Liver (tissue), 9 donors: ENCODE results near the gene AK3. TPM values are rescaled to one million over a fixed set of nuclear protein-coding genes. Genes with fewer than 3 reads are reported as not detected.

Experiments used
- DNase-seq: peaks from one replicate; pipeline ENCODE4 v3.0.0-alpha.2; 2017; ENCODE audit warnings: low spot score
- H3K27ac ChIP-seq, 2 donors: one replicate each; pipeline ENCODE4 v1.7.0; 2013; ENCODE audit warnings: inconsistent platforms in 2 of 2, low read length in 2 of 2, control low read depth in 1 of 2, low read depth in 1 of 2, mild to moderate bottlenecking in 1 of 2
- H3K27me3 ChIP-seq, 4 donors: one replicate each; pipeline versions ENCODE4 v1.6.1 to v1.7.0; 2013; ENCODE audit warnings: low read length in 3 of 4, inconsistent platforms in 1 of 4, mild to moderate bottlenecking in 1 of 4, moderate library complexity in 1 of 4; ENCODE audit not compliant: control insufficient read depth in 4 of 4, insufficient read depth in 4 of 4
- H3K36me3 ChIP-seq, 4 donors: one replicate each; pipeline versions ENCODE4 v1.6.1 to v1.7.0; 2013; ENCODE audit warnings: low read length in 3 of 4, mild to moderate bottlenecking in 3 of 4, low read depth in 1 of 4, moderate library complexity in 1 of 4; ENCODE audit not compliant: control insufficient read depth in 4 of 4, insufficient read depth in 3 of 4
- H3K4me1 ChIP-seq, 4 donors: one replicate each; pipeline versions ENCODE4 v1.6.1 to v1.7.0; 2013; ENCODE audit warnings: low read length in 3 of 4, mild to moderate bottlenecking in 3 of 4, moderate library complexity in 1 of 4; ENCODE audit not compliant: control insufficient read depth in 4 of 4, insufficient read depth in 4 of 4
- H3K4me3 ChIP-seq, 3 donors: one replicate each; pipeline versions ENCODE4 v1.6.1 to v1.7.0; 2013; ENCODE audit warnings: low read length in 3 of 3, control low read depth in 1 of 3, low read depth in 1 of 3, mild to moderate bottlenecking in 1 of 3
- H3K9ac ChIP-seq, 2 donors: one replicate each; pipeline ENCODE4 v1.7.0; 2013; ENCODE audit warnings: low read length in 2 of 2, mild to moderate bottlenecking in 2 of 2, moderate library complexity in 2 of 2, control low read depth in 1 of 2, low read depth in 1 of 2
- H3K9me3 ChIP-seq, 4 donors: one replicate each; pipeline versions ENCODE4 v1.6.1 to v1.7.0; 2013; ENCODE audit warnings: low read length in 3 of 4; ENCODE audit not compliant: control insufficient read depth in 4 of 4
- CTCF ChIP-seq: fragments of 150-350 bp; IDR thresholded peaks from 2 replicates; pipeline ENCODE4 v1.5.1; 2017; ENCODE audit warnings: improper control_type of control experiment, low read depth, low read length; ENCODE audit not compliant: missing input control
- EGR1 ChIP-seq, 2 donors: IDR thresholded peaks; 2 replicates each; pipeline ENCODE4 v1.6.1; 2016 to 2018; ENCODE audit warnings: antibody characterized with exemption in 2 of 2, low read depth in 2 of 2
- FOXA1 ChIP-seq: IDR thresholded peaks from 2 replicates; pipeline ENCODE4 v1.6.1; 2016; ENCODE audit warnings: antibody characterized with exemption
- FOXA2 ChIP-seq: IDR thresholded peaks from 2 replicates; pipeline ENCODE4 v1.6.1; 2016; ENCODE audit warnings: antibody characterized with exemption
- GABPA ChIP-seq, 2 donors: IDR thresholded peaks in 1 of 2; conservative IDR thresholded peaks in 1 of 2; 2 replicates each; pipeline ENCODE4 v1.6.1; 2016; ENCODE audit warnings: antibody characterized with exemption in 2 of 2, mild to moderate bottlenecking in 1 of 2, moderate library complexity in 1 of 2
- HNF4A ChIP-seq, 2 donors: conservative IDR thresholded peaks; 2 replicates each; pipeline ENCODE4 v1.6.1; 2016; ENCODE audit warnings: antibody characterized with exemption in 2 of 2, mild to moderate bottlenecking in 2 of 2
- HNF4G ChIP-seq: IDR thresholded peaks from 2 replicates; pipeline ENCODE4 v1.6.1; 2016; ENCODE audit warnings: antibody characterized with exemption
- JUND ChIP-seq, 2 donors: IDR thresholded peaks; 2 replicates each; pipeline ENCODE4 v1.6.1; 2016; ENCODE audit warnings: antibody characterized with exemption in 2 of 2
- MAX ChIP-seq: IDR thresholded peaks from 2 replicates; pipeline ENCODE4 v1.6.1; 2016; ENCODE audit warnings: antibody characterized with exemption
- NR2F2 ChIP-seq: IDR thresholded peaks from 2 replicates; pipeline ENCODE4 v1.6.1; 2016; ENCODE audit warnings: antibody characterized with exemption
- RAD21 ChIP-seq, 2 donors: IDR thresholded peaks; 2 replicates each; pipeline ENCODE4 v1.6.1; 2016; ENCODE audit warnings: antibody characterized with exemption in 2 of 2, mild to moderate bottlenecking in 2 of 2
- REST ChIP-seq: IDR thresholded peaks from 2 replicates; pipeline ENCODE4 v1.6.1; 2016; ENCODE audit warnings: antibody characterized with exemption, mild to moderate bottlenecking
- RXRA ChIP-seq, 2 donors: IDR thresholded peaks; 2 replicates each; pipeline ENCODE4 v1.6.1; 2017 to 2018; ENCODE audit warnings: antibody characterized with exemption in 2 of 2, mild to moderate bottlenecking in 1 of 2
- SP1 ChIP-seq: IDR thresholded peaks from 2 replicates; pipeline ENCODE4 v1.6.1; 2018; ENCODE audit warnings: antibody characterized with exemption, mild to moderate bottlenecking
- TAF1 ChIP-seq: conservative IDR thresholded peaks from 2 replicates; pipeline ENCODE4 v1.6.1; 2016; ENCODE audit warnings: antibody characterized with exemption, mild to moderate bottlenecking
- YY1 ChIP-seq: IDR thresholded peaks from 2 replicates; pipeline ENCODE4 v1.6.1; 2016; ENCODE audit warnings: antibody characterized with exemption, mild to moderate bottlenecking
- WGBS: extraction: QIAGEN DNeasy Blood & Tissue Kit; methylation state at CpG from one replicate; pipeline ENCODE4 v1.1.7; 2013; 5-methylcytosine and 5-hydroxymethylcytosine counted together
- polyA plus RNA-seq, 2 donors: library from polyadenylated mRNA; stranded (reverse) in 1 of 2; unstranded in 1 of 2; fragments of 200-250 nt in 1 of 2; fragments of >200 nt in 1 of 2; fragmentation: Nextera tagmentation in 1 of 2; extraction: Ambion mirVana in 1 of 2; gene quantifications; one replicate each; pipeline versions ENCODE4 v1.2.1 to v1.2.3, GENCODE V29; 2013 to 2015
- total RNA-seq, 2 donors: library from RNA; depleted of rRNA; stranded (reverse); fragments of >200 nt; gene quantifications; one replicate each; pipeline ENCODE4 v1.2.3, GENCODE V29; 2014
- TF ChIP-seq, protein P1 (sequence below): IDR thresholded peaks from 2 replicates; pipeline ENCODE4 v1.6.1; 2016; ENCODE audit warnings: antibody characterized with exemption
- TF ChIP-seq, protein P2 (sequence below): IDR thresholded peaks from 2 replicates; pipeline ENCODE4 v1.6.1; 2016; ENCODE audit warnings: antibody characterized with exemption
- donor health status: healthy.
- donor health status: healthy.
- donor health status: healthy.
- donor health status: healthy.
- donor health status: healthy.

The AK3 gene
- total and polyA plus RNA-seq, 4 donors, result 70.6 to 181 (median 101) TPM

- DNase-seq, result no peak
- Histone ChIP-seq H3K4me3 (peak overlapping the region; percentile 73 to 95 (median 85)), H3K4me1 (peaks cover 4 to 33% (median 15%) of the 10 kb centered on the region in 4 donors), H3K9me3 (no peaks in the 10 kb centered on the region), H3K27me3 (no peaks in the 10 kb centered on the region), H3K27ac (peak overlapping the region; percentile 94 to 97), H3K9ac (peak overlapping the region; percentile 83 to 95), H3K36me3 (no peaks in the 10 kb centered on the region)
- TF ChIP-seq HNF4G, result no peak
- TF ChIP-seq HNF4A (conservative IDR thresholded peaks at IDR 0.05), result no peak
- peak in 1 of 2 donors; percentile 28 for TF ChIP-seq GABPA (IDR thresholded peaks at IDR 0.05 in 1 of 2, conservative IDR thresholded peaks at IDR 0.05 in 1 of 2)
- TF ChIP-seq MAX, result peak; percentile 62
- TF ChIP-seq CTCF, result no peak
- no peak for TF ChIP-seq FOXA2
- peak; percentile 37 for TF ChIP-seq TAF1
- TF ChIP-seq REST, result peak; percentile 66
- TF ChIP-seq NR2F2, result no peak
- TF ChIP-seq, protein P1, sequence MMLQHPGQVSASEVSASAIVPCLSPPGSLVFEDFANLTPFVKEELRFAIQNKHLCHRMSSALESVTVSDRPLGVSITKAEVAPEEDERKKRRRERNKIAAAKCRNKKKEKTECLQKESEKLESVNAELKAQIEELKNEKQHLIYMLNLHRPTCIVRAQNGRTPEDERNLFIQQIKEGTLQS, result peak; percentile 50
- TF ChIP-seq RXRA (IDR thresholded peaks at IDR 0.05), result no peak
- peak; percentile 21 for TF ChIP-seq SP1
- peak; percentile 50 to 73 for TF ChIP-seq JUND (IDR thresholded peaks at IDR 0.05)
- TF ChIP-seq YY1, result peak; percentile 91
- peak in 1 of 2 donors; percentile 16 for TF ChIP-seq RAD21 (IDR thresholded peaks at IDR 0.05)
- TF ChIP-seq, protein P2, sequence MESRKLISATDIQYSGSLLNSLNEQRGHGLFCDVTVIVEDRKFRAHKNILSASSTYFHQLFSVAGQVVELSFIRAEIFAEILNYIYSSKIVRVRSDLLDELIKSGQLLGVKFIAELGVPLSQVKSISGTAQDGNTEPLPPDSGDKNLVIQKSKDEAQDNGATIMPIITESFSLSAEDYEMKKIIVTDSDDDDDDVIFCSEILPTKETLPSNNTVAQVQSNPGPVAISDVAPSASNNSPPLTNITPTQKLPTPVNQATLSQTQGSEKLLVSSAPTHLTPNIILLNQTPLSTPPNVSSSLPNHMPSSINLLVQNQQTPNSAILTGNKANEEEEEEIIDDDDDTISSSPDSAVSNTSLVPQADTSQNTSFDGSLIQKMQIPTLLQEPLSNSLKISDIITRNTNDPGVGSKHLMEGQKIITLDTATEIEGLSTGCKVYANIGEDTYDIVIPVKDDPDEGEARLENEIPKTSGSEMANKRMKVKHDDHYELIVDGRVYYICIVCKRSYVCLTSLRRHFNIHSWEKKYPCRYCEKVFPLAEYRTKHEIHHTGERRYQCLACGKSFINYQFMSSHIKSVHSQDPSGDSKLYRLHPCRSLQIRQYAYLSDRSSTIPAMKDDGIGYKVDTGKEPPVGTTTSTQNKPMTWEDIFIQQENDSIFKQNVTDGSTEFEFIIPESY, result no peak
- peak in 1 of 2 donors; percentile 41 for TF ChIP-seq EGR1 (IDR thresholded peaks at IDR 0.05; ENCODE audit: low read depth in 2 of 2)
- TF ChIP-seq FOXA1, result no peak
- WGBS, result 25% methylated on average over 13 of the region's 13 CpGs
Observed at GRCh38 chr9:4662989-4663792, 77.8 kb downstream of the AK3 start.
